Stimulated activated CD4-positive, alpha-beta T cell treated with anti-CD3 and anti-CD28 coated beads, Interleukin-1b, Interleukin-23, amount 100 ng/mL, for 48 hours (primary cell): ENCODE data around the gene WFDC11.
"Not testable (repeated sequence)": the region's sequence is repeated elsewhere in the genome, so short reads cannot be mapped to it uniquely, and the experiment has no call there.

Source experiments
- DNase-seq: peaks from one replicate; pipeline ENCODE4 v3.0.0-alpha.2; 2020

Gene WFDC11

GRCh38 chr20:45670139-45670538, at the start of gene WFDC11:
TSS of gene WFDC11 (minus strand) at chr20:45670239. CDS start at chr20:45650600, 19,639 bp downstream.
- no peak for DNase-seq

DNA sequence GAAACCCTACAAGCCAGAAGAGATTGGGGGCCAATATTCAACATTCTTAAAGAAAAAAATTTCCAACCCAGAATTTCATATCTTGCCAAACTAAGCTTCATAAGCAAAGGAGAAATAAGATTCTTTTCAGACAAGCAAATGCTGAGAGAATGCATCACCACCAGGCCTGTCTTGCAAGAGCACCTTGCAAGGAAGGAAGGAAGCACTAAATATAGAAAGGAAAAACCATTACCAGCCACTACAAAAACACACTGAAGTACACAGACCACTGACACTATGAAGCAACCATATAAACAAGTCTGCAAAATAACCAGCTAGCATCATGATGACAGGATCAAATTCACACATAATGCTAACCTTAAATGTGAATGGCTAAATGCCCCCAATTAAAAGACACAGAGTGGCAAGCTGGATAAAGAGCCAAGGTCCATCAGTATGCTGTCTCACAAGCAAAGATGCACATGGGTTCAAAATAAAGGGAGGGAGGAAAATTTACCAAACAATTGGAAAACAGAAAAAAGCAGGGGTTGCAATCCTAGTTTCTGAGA, 46.2 kb upstream of the WFDC11 start:
- not testable (repeated sequence) for DNase-seq

GRCh38 chr20:45704969-45705637, 35.1 kb upstream of the WFDC11 start, which contains the start of gene WFDC10B:
TSS of gene WFDC10B (minus strand) at chr20:45705019. CDS start at chr20:45685992, 19,027 bp downstream.
- no peak for DNase-seq

DNA sequence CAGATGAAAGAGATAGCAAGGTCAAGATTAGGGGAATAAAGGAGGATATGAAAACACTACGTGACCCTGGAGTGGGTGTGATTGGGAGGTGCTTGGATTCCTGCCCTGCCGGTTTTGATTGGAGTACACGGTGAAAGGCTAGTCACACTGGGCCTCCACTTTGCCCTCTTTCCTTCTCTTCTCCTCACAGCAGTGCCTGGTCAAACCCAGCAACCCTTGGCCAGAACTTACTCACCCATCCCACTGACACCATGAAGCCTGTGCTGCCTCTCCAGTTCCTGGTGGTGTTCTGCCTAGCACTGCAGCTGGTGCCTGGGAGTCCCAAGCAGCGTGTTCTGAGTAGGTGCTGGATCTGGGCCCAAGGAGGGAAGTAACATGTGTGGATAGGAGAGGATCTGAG, 31.8 kb upstream of the WFDC11 start, which contains the start of gene WFDC13:
Gene WFDC13 (plus strand): TSS at position 166 of the 400 bp plus-strand sequence. CDS start 86 bp downstream, at position 252.
- DNase-seq = no peak

DNA sequence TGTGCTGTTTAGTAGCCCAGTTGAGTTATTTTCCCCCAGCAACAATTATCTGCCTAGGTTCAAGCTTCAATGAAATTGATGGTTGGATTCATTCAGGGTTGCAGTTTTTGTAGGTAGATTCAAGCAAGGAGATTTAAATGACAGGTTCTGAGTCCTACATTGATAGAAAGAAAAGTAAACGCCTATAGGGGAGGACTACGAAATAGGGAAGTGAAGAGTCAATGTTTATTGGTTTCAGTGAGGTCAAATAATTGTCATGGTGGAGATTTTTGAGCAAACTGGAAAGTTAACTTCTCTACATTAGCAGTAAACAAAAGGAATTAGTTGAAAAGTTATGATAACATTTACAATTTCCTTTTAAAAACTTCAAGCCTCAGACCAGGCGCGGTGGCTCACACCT, 31.1 kb upstream of the WFDC11 start:
- no peak for DNase-seq

GRCh38 chr20:45695496-45695895, 25.5 kb upstream of the WFDC11 start:
- no peak for DNase-seq

- DNase-seq = not testable (repeated sequence)
Observed at GRCh38 chr20:45693346-45693745, 23.3 kb upstream of the WFDC11 start.

- no peak for DNase-seq
Observed at GRCh38 chr20:45685896-45686295, 15.9 kb upstream of the WFDC11 start.

- DNase-seq = no peak
Observed at GRCh38 chr20:45679650-45680049, 9.6 kb upstream of the WFDC11 start.

GRCh38 chr20:45672765-45673164, 2.7 kb upstream of the WFDC11 start:
- no peak for DNase-seq

- not testable (repeated sequence) for DNase-seq
Observed at GRCh38 chr20:45657038-45657437, 13.0 kb downstream of the WFDC11 start.

DNA sequence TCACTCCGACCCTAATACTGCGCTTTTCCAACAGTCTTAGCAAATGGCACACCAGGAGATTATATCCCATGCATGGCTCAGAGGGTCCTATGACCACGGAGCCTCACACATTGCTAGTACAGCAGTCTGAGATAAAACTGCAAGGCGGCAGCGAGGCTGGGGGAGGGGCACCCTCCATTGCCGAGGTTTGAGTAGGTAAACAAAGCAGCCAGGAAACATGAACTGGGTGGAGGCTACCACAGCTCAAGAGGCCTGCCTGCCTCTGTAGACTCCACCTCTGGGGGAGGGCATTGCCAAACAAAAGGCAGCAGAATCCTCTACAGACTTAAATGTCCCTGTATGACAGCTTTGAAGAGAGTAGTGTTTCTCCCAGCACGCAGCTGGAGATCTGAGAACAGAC, 18.3 kb downstream of the WFDC11 start:
- DNase-seq = not testable (repeated sequence)

- no peak for DNase-seq
Observed at GRCh38 chr20:45649312-45649863, 20.7 kb downstream of the WFDC11 start.

GRCh38 chr20:45647441-45648050, 22.5 kb downstream of the WFDC11 start:
- DNase-seq = no peak

- no peak for DNase-seq
Observed at GRCh38 chr20:45646875-45647274, 23.2 kb downstream of the WFDC11 start.

DNA sequence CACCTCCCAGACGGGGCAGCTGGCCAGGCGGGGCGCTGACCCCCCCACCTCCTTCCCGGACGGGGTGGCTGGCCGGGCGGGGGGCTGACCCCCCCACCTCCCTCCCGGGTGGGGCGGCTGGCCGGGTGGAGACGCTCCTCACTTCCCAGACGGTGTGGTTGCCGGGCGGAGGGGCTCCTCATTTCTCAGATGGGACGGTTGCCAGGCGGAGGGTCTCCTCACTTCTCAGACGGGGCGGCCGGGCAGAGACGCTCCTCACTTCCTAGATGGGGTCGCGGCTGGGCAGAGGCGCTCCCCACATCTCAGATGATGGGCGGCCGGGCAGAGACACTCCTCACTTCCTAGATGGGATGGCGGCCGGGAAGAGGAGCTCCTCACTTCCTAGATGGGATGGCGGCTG, 24.2 kb downstream of the WFDC11 start:
- not testable (repeated sequence) for DNase-seq

DNA sequence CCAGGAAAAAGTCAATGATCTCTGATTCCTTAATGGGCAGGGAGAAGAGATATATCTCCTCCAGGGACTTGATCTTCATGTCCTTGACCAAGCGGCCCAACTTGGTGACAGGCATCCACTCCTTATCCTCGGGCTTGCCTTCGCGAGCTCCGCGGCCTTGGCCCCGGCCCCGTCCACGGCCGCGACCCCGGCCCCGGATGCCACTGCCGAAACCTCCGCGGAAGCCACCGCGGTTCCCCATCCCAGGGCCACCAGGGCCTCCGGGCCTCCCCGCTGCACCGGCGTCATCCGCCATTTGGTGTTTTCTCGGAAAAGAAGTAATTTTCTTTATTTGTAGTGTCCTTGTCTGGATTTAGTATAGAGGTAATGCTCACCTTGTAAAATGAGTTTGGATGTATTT, 29.0 kb downstream of the WFDC11 start:
- DNase-seq = not testable (repeated sequence)

DNA sequence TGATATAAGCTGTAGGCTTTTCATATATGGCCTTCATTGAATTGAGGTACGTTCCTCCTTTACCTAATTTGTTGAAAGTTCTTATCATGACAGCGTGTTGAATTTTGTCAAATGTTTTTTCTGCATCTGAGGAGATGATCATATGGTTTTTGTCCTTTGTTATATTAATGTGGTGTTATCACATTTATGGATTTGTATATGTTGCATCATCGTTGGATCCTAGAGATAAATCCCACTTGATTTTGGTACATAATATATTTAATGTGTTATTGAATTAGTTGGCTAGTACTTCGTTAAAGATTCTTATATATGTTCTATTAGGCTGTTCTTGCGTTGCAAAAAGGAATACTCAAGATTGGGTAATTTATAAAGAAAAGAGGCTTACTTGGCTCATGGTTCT, 30.4 kb downstream of the WFDC11 start:
- DNase-seq = no peak

DNA sequence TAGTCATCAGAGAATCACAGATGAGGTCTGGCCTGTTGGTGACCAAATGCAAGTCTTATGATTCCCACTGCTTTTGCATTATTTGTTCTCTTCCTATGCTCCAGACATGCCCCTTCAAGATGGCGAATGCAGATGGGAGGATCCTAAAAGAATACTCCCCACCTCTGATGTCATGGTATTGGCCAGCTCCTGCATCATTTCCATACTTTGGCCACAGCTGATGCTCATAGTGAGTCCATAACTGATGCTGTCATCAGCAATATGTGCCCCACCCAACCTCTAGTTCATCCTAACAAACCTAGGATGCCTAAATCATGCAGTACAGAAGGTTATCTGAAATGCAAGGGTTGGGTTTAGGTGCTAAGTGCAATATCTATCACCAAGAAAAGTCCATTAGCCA, 33.5 kb downstream of the WFDC11 start:
- DNase-seq = no peak

DNA sequence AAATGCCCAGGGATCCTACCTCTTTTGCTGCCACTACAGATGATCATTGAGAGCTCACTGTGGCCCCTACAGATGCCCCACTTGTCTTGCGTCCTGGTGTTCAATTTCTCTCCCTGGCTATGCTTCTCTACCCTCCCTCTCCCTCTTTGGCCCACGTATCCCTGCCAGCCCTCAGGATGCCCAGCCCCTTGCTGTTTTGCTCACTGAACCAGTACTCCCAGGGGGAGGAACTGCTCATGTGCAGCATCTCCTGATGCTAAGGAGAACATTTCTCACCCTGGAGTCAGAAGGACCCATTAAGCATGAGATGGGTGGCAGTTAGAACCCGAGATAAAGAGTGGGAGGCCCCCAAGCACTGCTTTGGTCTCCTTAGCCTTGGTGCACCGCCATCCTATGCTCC, 38.9 kb downstream of the WFDC11 start, which contains the start of gene WFDC9:
Gene WFDC9 (minus strand): TSS at position 101 of the 400 bp plus-strand sequence. CDS start 21,103 bp downstream, outside the sequence.
- DNase-seq = no peak

DNA sequence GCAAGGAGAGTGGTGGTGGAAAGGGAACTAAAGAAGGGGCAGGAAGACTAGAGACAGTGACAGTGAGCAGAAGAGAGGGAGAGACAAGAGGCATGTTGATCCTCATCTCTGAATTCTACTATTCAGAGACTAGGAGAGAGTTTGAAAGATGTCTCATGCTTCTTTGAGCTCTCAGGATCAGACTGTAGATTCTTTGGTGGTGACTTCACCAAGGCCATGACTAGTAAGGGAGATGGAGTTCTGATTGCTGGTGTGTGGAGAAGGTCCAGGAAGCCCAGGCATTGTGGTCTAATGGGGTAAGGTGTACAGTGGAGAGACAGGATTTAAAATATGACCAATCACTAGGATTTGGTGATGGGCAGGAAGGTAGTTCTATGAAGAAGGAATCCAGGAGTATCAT, 39.7 kb downstream of the WFDC11 start:
- DNase-seq = no peak

DNA sequence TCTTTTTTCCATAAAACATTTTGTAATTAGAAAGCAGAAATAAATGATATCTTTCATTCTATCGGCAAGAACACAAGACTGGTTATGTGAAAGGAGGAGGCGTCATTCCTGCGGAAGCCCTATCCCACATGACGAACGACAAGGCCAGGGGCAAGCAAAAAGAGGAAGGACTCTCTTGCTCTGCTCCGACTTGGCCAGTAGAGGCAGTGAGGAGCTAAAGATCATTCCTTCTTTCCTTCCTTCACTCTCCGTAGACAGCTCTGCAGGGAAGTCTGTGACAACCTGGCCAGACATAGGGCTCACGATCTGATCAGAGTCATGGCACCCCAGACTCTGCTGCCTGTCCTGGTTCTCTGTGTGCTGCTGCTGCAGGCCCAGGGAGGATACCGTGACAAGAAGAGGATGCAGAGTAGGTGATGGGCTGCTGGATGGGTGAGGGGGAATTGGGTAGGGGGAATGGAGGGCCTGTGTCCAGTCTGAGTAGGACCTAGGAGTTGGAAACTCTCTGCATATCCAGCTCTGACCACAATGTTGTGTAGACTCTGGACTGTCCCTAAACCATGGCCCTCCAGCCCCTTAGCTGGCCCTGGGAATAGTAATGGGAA, 40.4 kb downstream of the WFDC11 start, which contains the start of gene WFDC10A:
Gene WFDC10A (plus strand): TSS at position 244 of the 605 bp plus-strand sequence. CDS start 75 bp downstream, at position 319.
- peak; percentile 36 for DNase-seq

GRCh38 chr20:45626540-45626939, 43.5 kb downstream of the WFDC11 start:
- DNase-seq = no peak
